ENCODE data around the gene CUX1.
"Not testable (repeated sequence)": the region's sequence is repeated elsewhere in the genome, so short reads cannot be mapped to it uniquely, and the experiment has no call there.

The CUX1 gene

GRCh38 chr7:101924171-101924570 is 106.7 kb downstream of the CUX1 start:
- no peak for TF ChIP-seq CTCF (IDR thresholded peaks at IDR 0.05; ENCODE audit: control insufficient read depth, insufficient read depth, low read depth, low read length, missing control alignments)
- DNase-seq (ENCODE audit: low read depth), result no peak

GRCh38 chr7:101926265-101926664 is 108.8 kb downstream of the CUX1 start:
- DNase-seq (ENCODE audit: low read depth), result no peak
- H3K4me3 ChIP-seq (ENCODE audit: control insufficient read depth, low read depth, low read length), result no peak overlapping the region
- no peak for TF ChIP-seq CTCF (IDR thresholded peaks at IDR 0.05; ENCODE audit: control insufficient read depth, insufficient read depth, low read depth, low read length, missing control alignments)

More at GRCh38 chr7:101924171-101924570, 106.7 kb downstream of the CUX1 start:
- no peak overlapping the region for H3K4me3 ChIP-seq (ENCODE audit: control insufficient read depth, low read depth, low read length)

- no peak for DNase-seq (ENCODE audit: low read depth)
- TF ChIP-seq CTCF (IDR thresholded peaks at IDR 0.05; ENCODE audit: control insufficient read depth, insufficient read depth, low read depth, low read length, missing control alignments), result no peak
- H3K4me3 ChIP-seq (ENCODE audit: control insufficient read depth, low read depth, low read length), result no peak overlapping the region
Measured at GRCh38 chr7:101927389-101927788, 110.0 kb downstream of the CUX1 start.

GRCh38 chr7:101927802-101928201 is 110.4 kb downstream of the CUX1 start:
- H3K4me3 ChIP-seq (ENCODE audit: control insufficient read depth, low read depth, low read length), result no peak overlapping the region
- TF ChIP-seq CTCF (IDR thresholded peaks at IDR 0.05; ENCODE audit: control insufficient read depth, insufficient read depth, low read depth, low read length, missing control alignments), result no peak
- no peak for DNase-seq (ENCODE audit: low read depth)

- DNase-seq (ENCODE audit: low read depth), result no peak
- H3K4me3 ChIP-seq (ENCODE audit: control insufficient read depth, low read depth, low read length), result no peak overlapping the region
- TF ChIP-seq CTCF (IDR thresholded peaks at IDR 0.05; ENCODE audit: control insufficient read depth, insufficient read depth, low read depth, low read length, missing control alignments), result no peak
Measured at GRCh38 chr7:101929256-101929655, 111.8 kb downstream of the CUX1 start.

GRCh38 chr7:101929911-101930310 is 112.5 kb downstream of the CUX1 start:
- not testable (repeated sequence) for DNase-seq (ENCODE audit: low read depth); H3K4me3 ChIP-seq (ENCODE audit: control insufficient read depth, low read depth, low read length)

GRCh38 chr7:101932083-101932482 is 114.7 kb downstream of the CUX1 start:
- no peak for DNase-seq (ENCODE audit: low read depth)
- TF ChIP-seq CTCF (IDR thresholded peaks at IDR 0.05; ENCODE audit: control insufficient read depth, insufficient read depth, low read depth, low read length, missing control alignments), result no peak
- H3K4me3 ChIP-seq (ENCODE audit: control insufficient read depth, low read depth, low read length), result no peak overlapping the region
